Measurements from ENCODE around the gene KRTAP5-11. TPM values are rescaled to one million over a fixed set of nuclear protein-coding genes. Genes with fewer than 3 reads are reported as not detected.

KRTAP5-11 gene
- total and polyA plus RNA-seq, 12 donors = not detected

DNA sequence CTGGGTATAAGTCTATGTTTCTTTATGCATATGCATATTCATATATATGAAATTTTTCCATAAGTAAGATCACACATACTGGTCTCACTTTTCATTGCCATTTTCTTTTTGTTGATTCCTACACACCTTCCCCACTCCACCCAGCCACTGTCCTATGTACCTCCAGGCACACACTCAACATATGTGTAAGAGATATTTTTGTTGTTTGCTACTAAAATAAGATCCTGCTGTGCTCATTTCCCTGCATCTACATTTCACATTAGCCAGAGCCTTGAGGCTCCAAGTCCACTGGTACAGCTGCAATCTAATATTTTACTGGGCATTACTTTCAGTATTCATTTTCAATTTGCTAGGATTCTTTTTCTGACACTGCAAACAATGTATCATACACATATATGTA, 25.4 kb downstream of the KRTAP5-11 start:
- intact Hi-C loops (cut with DNase I) = no loop called here
- TF ChIP-seq CTCF (IDR thresholded peaks at IDR 0.05) = no peak
- Histone ChIP-seq H3K9me3 (peaks cover 0 to 4% (median 0%) of the 10 kb centered on the region in 11 donors), H3K4me3 (no peak overlapping the region), H3K27me3 (peaks cover 0 to 8% (median 0%) of the 10 kb centered on the region in 7 donors), H3K36me3 (no peaks in the 10 kb centered on the region), H3K4me1 (no peaks in the 10 kb centered on the region), H3K27ac (no peak overlapping the region)
- DNase-seq (no peak), ATAC-seq (no peak)

DNA sequence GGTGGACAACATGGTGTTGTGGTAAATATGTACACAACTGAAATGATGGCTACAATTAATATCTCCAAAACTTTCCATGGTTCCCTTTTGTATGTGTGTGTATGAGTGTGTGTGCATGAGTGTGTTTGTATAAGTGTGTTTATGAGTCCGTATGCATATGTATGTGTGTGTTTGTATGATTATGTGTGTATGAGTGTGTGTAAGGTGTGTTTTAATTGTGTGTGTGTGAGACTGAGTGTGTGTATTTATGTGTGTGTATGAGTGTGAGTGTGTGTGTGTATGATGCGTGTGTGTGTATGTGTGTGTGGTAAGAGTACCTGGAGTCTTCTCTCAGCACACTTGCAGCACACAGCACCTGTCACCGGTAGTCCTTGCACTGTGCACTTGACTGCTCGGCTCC, 26.7 kb downstream of the KRTAP5-11 start:
- intact Hi-C loops (cut with DNase I) = no loop called here
- DNase-seq (no peak), ATAC-seq (no peak)
- Histone ChIP-seq H3K4me3 (no peak overlapping the region), H3K27ac (no peak overlapping the region), H3K4me1 (no peaks in the 10 kb centered on the region), H3K9me3 (peaks cover 0 to 4% (median 0%) of the 10 kb centered on the region in 11 donors), H3K36me3 (no peaks in the 10 kb centered on the region), H3K27me3 (peaks cover 0 to 4% (median 0%) of the 10 kb centered on the region in 7 donors)
- TF ChIP-seq CTCF (IDR thresholded peaks at IDR 0.05) = no peak
- WGBS, 2 donors = 89 to 91% methylated on average over 4 of the region's 4 CpGs

DNA sequence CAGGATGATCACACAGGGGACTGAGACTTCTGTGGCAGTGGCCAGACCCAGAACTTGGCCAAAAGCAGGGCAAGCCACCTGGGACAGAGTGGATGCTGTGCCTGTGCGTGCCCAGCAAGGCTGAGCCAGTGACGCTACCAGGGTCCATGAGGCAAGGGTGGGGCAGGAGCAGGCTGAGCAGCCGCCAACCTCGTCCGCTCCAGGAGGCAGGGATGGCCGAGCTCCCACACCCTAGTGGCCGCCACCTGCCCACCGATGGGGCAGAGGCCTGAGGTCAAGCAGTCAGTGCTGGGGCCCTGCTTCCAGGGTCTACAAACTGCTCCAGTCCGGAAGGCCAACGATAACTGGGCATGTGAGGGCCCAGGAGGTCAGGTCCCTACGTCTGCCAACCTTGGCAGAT, 27.2 kb downstream of the KRTAP5-11 start:
- Histone ChIP-seq H3K4me3 (no peak overlapping the region), H3K9me3 (peaks cover 0 to 3% (median 0%) of the 10 kb centered on the region in 11 donors), H3K27me3 (peaks cover 0 to 4% (median 0%) of the 10 kb centered on the region in 7 donors), H3K36me3 (no peaks in the 10 kb centered on the region), H3K27ac (no peak overlapping the region), H3K4me1 (no peaks in the 10 kb centered on the region)
- ATAC-seq (no peak), DNase-seq (no peak)
- TF ChIP-seq CTCF (IDR thresholded peaks at IDR 0.05) = no peak
- WGBS, 2 donors = 93 to 96% methylated on average over 11 of the region's 11 CpGs
- intact Hi-C loops (cut with DNase I) = no loop called here

GRCh38 chr11:71554996-71555395, 27.7 kb downstream of the KRTAP5-11 start:
- intact Hi-C loops (cut with DNase I) = no loop called here
- no peaks in the 10 kb centered on the region for H3K36me3 ChIP-seq
- ATAC-seq (no peak), DNase-seq (no peak)
- H3K4me1 ChIP-seq = peaks cover 0 to 3% (median 0%) of the 10 kb centered on the region in 9 donors
- peaks cover 0 to 4% (median 0%) of the 10 kb centered on the region in 7 donors for H3K27me3 ChIP-seq
- H3K4me3 ChIP-seq = no peak overlapping the region
- TF ChIP-seq CTCF (IDR thresholded peaks at IDR 0.05) = no peak
- no peaks in the 10 kb centered on the region for H3K9me3 ChIP-seq
- H3K27ac ChIP-seq = no peak overlapping the region
- 82 to 85% methylated on average over 6 of the region's 6 CpGs for WGBS, 2 donors

All from heart right ventricle (tissue), 16 donors.